Gastrocnemius medialis (tissue), 4 donors: Measurements from ENCODE around the gene PBX1. TPM values are rescaled to one million over a fixed set of nuclear protein-coding genes. Genes with fewer than 3 reads are reported as not detected.
A peak's percentile ranks its signal among the peaks of the same experiment; 100 is the strongest.
"Not testable (repeated sequence)": the region's sequence is repeated elsewhere in the genome, so short reads cannot be mapped to it uniquely, and the experiment has no call there.

ENCODE experiments used
- ATAC-seq, 2 donors: fragments of 150-250 bp; one replicate each; pipeline ENCODE4 v1.9.1; 2016
- DNase-seq, 2 donors: peaks; one replicate each; pipeline ENCODE4 v3.0.0-alpha.2; 2019
- H3K27ac ChIP-seq, 4 donors: fragments of 200-600 bp; sonication (generic); 1 replicate in 1 of 4; 2 replicates in 3 of 4; pipeline ENCODE4 v1.5.1; 2016 to 2018; ENCODE audit warnings: mild to moderate bottlenecking in 2 of 4, moderate library complexity in 1 of 4
- H3K27me3 ChIP-seq, 3 donors: fragments of 200-600 bp; sonication (generic) in 2 of 3; 1 replicate in 1 of 3; 2 replicates in 2 of 3; pipeline versions ENCODE4 v1.5.1 to v1.6.0; 2016 to 2019; ENCODE audit warnings: mild to moderate bottlenecking in 1 of 3, moderate library complexity in 1 of 3
- H3K36me3 ChIP-seq, 2 donors: fragments of 200-600 bp; sonication (generic) in 1 of 2; one replicate each; pipeline ENCODE4 v1.5.1; 2017 to 2018
- H3K4me1 ChIP-seq, 2 donors: fragments of 200-600 bp; sonication (generic) in 1 of 2; one replicate each; pipeline ENCODE4 v1.5.1; 2016 to 2017; ENCODE audit warnings: mild to moderate bottlenecking in 2 of 2
- H3K4me3 ChIP-seq, 4 donors: fragments of 200-600 bp; sonication (generic) in 3 of 4; 1 replicate in 1 of 4; 2 replicates in 3 of 4; pipeline ENCODE4 v1.5.1; 2016 to 2019; ENCODE audit warnings: mild to moderate bottlenecking in 2 of 4
- H3K9me3 ChIP-seq, 3 donors: fragments of 200-600 bp; sonication (generic) in 2 of 3; 1 replicate in 1 of 3; 2 replicates in 2 of 3; pipeline ENCODE4 v1.5.1; 2016 to 2019
- POLR2A ChIP-seq, 2 donors: fragments of 450-650 bp; IDR thresholded peaks; one replicate each; pipeline ENCODE4 v1.6.1; 2017; ENCODE audit warnings: antibody characterized with exemption in 2 of 2, mild to moderate bottlenecking in 2 of 2, moderate library complexity in 2 of 2
- in situ Hi-C, 4 donors: fragments of 200-750 bp; cut with MboI; loops; one replicate each; pipeline versions ENCODE4 v1.15.0 to v1.8.0; 2017; ENCODE audit warnings: low sequenced_read_pairs in 4 of 4
- intact Hi-C: fragments of 100-400 bp; cut with DNase I; formaldehyde crosslinking; loops from one replicate; pipeline ENCODE4 v1.15.1; 2023; ENCODE audit warnings: low total_unique reads
- total RNA-seq, 4 donors: library from RNA; depleted of rRNA; stranded (reverse); fragments of >200 nt; gene quantifications; one replicate each; pipeline versions ENCODE4 v1.1.0 to v1.2.3, GENCODE V29; 2016
- TF ChIP-seq, protein P1 (sequence below), 5 experiments: fragments of 450-650 bp in 3 of 5; fragments of 200-600 bp in 2 of 5; sonication (generic) in 2 of 5; IDR thresholded peaks in 4 of 5; conservative IDR thresholded peaks in 1 of 5; 1 replicate in 4 of 5; 2 replicates in 1 of 5; pipeline ENCODE4 v1.5.1; 2016 to 2019; ENCODE audit warnings: antibody characterized with exemption in 5 of 5, mild to moderate bottlenecking in 3 of 5, moderate library complexity in 3 of 5

Gene PBX1
- total RNA-seq, 4 donors from 2014 or later = 21.7 to 36.5 (median 29.0) TPM

DNA sequence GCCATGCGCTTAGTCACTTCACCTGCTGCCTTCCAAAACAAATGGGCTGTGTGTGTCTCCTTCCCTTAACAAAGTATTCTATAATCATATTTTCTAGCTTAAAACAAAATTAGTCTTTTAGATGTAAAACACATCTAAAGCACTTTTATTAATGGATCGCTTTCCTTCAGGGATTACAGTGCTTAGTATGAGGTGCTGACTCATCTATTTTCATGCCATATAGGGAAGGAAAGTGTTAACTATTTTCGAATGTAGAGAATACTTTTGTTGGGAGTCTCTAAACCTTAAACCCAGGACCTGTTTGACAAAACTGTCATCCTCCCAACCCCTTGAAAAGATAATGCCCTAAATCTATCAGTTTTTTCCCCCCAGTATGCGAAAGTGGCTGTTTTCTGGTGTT, 90.2 kb downstream of the PBX1 start:
- intact Hi-C loops (no loop called here), in situ Hi-C loops (no loop called here)
- peaks cover 69 to 79% of the 10 kb centered on the region in 2 donors for H3K4me1 ChIP-seq
- ATAC-seq (no peak), DNase-seq (no peak)
- no peak overlapping the region for H3K4me3 ChIP-seq
- H3K27ac ChIP-seq = peak overlapping the region; percentile 84 to 92 (median 90)
- TF ChIP-seq POLR2A (IDR thresholded peaks at IDR 0.05) = no peak
- TF ChIP-seq, protein P1, sequence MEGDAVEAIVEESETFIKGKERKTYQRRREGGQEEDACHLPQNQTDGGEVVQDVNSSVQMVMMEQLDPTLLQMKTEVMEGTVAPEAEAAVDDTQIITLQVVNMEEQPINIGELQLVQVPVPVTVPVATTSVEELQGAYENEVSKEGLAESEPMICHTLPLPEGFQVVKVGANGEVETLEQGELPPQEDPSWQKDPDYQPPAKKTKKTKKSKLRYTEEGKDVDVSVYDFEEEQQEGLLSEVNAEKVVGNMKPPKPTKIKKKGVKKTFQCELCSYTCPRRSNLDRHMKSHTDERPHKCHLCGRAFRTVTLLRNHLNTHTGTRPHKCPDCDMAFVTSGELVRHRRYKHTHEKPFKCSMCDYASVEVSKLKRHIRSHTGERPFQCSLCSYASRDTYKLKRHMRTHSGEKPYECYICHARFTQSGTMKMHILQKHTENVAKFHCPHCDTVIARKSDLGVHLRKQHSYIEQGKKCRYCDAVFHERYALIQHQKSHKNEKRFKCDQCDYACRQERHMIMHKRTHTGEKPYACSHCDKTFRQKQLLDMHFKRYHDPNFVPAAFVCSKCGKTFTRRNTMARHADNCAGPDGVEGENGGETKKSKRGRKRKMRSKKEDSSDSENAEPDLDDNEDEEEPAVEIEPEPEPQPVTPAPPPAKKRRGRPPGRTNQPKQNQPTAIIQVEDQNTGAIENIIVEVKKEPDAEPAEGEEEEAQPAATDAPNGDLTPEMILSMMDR (IDR thresholded peaks at IDR 0.05 in 4 of 5, conservative IDR thresholded peaks at IDR 0.05 in 1 of 5) = no peak
- H3K36me3 ChIP-seq = no peaks in the 10 kb centered on the region
- no peaks in the 10 kb centered on the region for H3K27me3 ChIP-seq
- H3K9me3 ChIP-seq = no peaks in the 10 kb centered on the region

DNA sequence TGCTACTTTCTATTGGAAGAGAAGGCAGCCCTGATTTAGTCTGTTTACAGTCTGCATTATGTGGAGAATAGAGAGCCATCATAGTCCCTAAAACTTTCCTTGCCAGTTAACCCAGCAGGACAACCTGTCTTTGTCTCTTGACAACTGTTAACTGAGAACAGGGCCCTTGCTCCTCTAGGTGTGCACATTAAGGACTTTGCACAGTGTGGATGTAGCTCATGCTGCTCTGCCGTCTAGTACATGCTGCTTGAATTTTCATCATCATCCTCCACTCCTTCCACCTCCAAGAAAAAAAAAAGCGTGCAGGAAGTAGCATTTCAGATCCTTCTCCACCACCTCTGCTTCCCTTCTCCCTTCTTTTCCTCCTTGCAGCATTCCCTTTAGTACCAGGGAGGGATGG, 91.5 kb downstream of the PBX1 start:
- no peaks in the 10 kb centered on the region for H3K27me3 ChIP-seq
- no peak for ATAC-seq
- in situ Hi-C loops = no loop called here
- no peak overlapping the region for H3K4me3 ChIP-seq
- H3K4me1 ChIP-seq = peaks cover 55 to 65% of the 10 kb centered on the region in 2 donors
- DNase-seq = no peak
- TF ChIP-seq POLR2A (IDR thresholded peaks at IDR 0.05) = no peak
- TF ChIP-seq, protein P1 (IDR thresholded peaks at IDR 0.05 in 4 of 5, conservative IDR thresholded peaks at IDR 0.05 in 1 of 5) = no peak
- H3K36me3 ChIP-seq = no peaks in the 10 kb centered on the region
- H3K9me3 ChIP-seq = no peaks in the 10 kb centered on the region
- H3K27ac ChIP-seq = peak overlapping the region; percentile 48 to 92 (median 86)
- intact Hi-C loops = no loop called here

DNA sequence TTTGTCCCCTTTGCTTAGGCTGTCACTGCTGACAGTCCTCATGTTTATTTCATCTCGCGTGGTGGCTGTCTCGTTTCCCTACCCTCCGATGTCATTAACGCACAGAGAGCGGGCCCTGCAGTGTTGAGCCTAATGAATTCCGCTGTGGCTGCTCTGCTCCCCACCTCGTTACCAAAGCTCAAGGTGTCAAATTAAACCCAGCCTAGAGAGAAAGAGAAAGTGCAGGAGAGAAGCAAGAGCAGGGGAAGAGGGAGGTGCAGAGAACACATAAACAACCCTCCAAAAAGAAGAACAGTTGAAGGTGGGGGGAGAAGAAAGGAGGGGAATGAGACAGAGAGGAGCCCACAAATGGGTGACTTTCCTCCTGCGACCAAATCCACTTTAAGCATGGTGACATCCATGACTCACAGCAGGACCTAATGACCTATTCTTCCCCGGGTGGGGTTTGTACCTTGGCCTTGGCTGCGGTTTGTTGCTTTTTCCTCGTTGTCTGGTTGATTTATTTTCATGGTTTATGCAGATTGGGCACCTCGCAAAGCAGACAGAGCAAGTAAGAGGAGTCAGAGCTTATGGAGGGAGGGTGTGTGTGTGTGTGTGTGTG, 92.5 kb downstream of the PBX1 start:
- H3K4me1 ChIP-seq = peaks cover 53 to 56% of the 10 kb centered on the region in 2 donors
- H3K36me3 ChIP-seq = no peaks in the 10 kb centered on the region
- no peaks in the 10 kb centered on the region for H3K9me3 ChIP-seq
- DNase-seq = no peak
- TF ChIP-seq, protein P1 (IDR thresholded peaks at IDR 0.05 in 4 of 5, conservative IDR thresholded peaks at IDR 0.05 in 1 of 5) = no peak
- TF ChIP-seq POLR2A (IDR thresholded peaks at IDR 0.05) = no peak
- peak overlapping the region; percentile 48 to 89 (median 78) for H3K27ac ChIP-seq
- in situ Hi-C loops = no loop called here
- ATAC-seq = peak; percentile 53 to 60
- H3K27me3 ChIP-seq = no peaks in the 10 kb centered on the region
- no peak overlapping the region for H3K4me3 ChIP-seq
- intact Hi-C loops = no loop called here

DNA sequence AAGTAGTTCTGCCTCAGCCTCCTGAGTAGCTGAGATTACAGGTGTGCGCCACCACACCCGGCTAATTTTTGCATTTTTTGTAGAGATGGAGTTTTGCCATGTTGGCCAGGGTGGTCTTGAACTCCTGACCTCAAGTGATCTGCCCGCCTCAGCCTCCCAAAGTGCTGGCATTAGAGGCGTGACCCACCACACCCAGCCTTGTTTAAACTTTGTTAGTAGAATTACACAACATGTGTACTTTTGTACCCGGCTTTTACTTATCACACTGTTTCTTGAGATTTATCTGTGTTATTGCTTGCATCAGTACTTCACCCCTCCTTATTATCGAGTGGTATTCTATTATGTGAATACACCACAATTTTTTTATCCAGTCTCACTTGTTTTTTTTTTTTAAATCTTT, 94.0 kb downstream of the PBX1 start:
- H3K36me3 ChIP-seq, DNase-seq, H3K9me3 ChIP-seq, in situ Hi-C loops, intact Hi-C loops, H3K4me3 ChIP-seq, ATAC-seq, H3K27me3 ChIP-seq: not testable (repeated sequence)
- H3K4me1 ChIP-seq = peaks cover 44% of the 10 kb centered on the region in 2 donors
- H3K27ac ChIP-seq = peak overlapping the region in 3 of 4 donors; percentile 65 to 89 (median 73)

DNA sequence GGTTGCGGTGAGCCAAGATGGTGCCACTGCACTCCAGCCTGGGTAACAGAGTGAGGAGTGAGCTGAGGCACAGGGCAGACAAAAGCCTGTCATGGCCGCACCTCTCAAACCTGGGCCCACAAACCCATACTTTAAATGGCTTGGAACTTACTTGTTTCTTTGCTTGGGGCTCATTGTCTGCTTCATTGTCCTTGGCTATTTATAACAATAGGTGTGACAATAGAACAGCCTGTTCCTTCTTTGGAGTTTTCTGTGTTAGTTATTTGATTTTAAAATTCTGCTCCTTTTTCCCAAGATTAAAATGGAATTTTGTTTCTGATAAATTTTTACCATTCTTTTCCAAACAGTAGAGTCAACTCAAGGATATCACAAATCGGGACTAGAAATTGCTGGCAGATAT, 94.7 kb downstream of the PBX1 start:
- Histone ChIP-seq H3K36me3 (no peaks in the 10 kb centered on the region), H3K27ac (peak overlapping the region; percentile 37 to 89 (median 69)), H3K27me3 (no peaks in the 10 kb centered on the region), H3K4me1 (peaks cover 38 to 39% of the 10 kb centered on the region in 2 donors), H3K4me3 (no peak overlapping the region), H3K9me3 (no peaks in the 10 kb centered on the region)
- TF ChIP-seq, protein P1 (IDR thresholded peaks at IDR 0.05 in 4 of 5, conservative IDR thresholded peaks at IDR 0.05 in 1 of 5) = no peak
- no peak for TF ChIP-seq POLR2A (IDR thresholded peaks at IDR 0.05)
- intact Hi-C loops = no loop called here
- in situ Hi-C loops = no loop called here
- DNase-seq (no peak), ATAC-seq (no peak)
